Glutamatergic neuron (in vitro differentiated cells): ENCODE results near the gene ACSM2A. TPM values are rescaled to one million over a fixed set of nuclear protein-coding genes. Genes with fewer than 3 reads are reported as not detected.
"Not testable (repeated sequence)": the region's sequence is repeated elsewhere in the genome, so short reads cannot be mapped to it uniquely, and the experiment has no call there.

Experiments
- DNase-seq: peaks from one replicate; pipeline ENCODE4 v3.0.0; 2022
- H3K27ac Mint-ChIP-seq: one replicate; pipeline ENCODE4 v1.8.0; 2020; ENCODE audit warnings: mild to moderate bottlenecking, mixed read lengths, inconsistent platforms; ENCODE audit not compliant: unreplicated experiment
- H3K27me3 Mint-ChIP-seq: one replicate; pipeline ENCODE4 v1.8.0; 2020; ENCODE audit warnings: mild to moderate bottlenecking, moderate library complexity, mixed read lengths, inconsistent platforms; ENCODE audit not compliant: unreplicated experiment
- H3K36me3 Mint-ChIP-seq: one replicate; pipeline ENCODE4 v1.8.0; 2020; ENCODE audit warnings: mild to moderate bottlenecking, mixed read lengths, inconsistent platforms; ENCODE audit not compliant: unreplicated experiment
- H3K4me1 Mint-ChIP-seq: one replicate; pipeline ENCODE4 v1.8.0; 2020; ENCODE audit warnings: mild to moderate bottlenecking, low read depth, mixed read lengths, inconsistent platforms; ENCODE audit not compliant: unreplicated experiment
- H3K4me3 Mint-ChIP-seq: one replicate; pipeline ENCODE4 v1.8.0; 2020; ENCODE audit warnings: mild to moderate bottlenecking, mixed read lengths, inconsistent platforms; ENCODE audit not compliant: unreplicated experiment
- H3K9me3 Mint-ChIP-seq: one replicate; pipeline ENCODE4 v1.8.0; 2020; ENCODE audit warnings: mild to moderate bottlenecking, moderate library complexity, mixed read lengths, inconsistent platforms; ENCODE audit not compliant: unreplicated experiment
- total RNA-seq: library from RNA; stranded (reverse); fragmentation: NEBNext Ultra II Directional; extraction: Animal tissue kit (Norgen Biotek cat#: 25700); gene quantifications from one replicate; pipeline ENCODE4 v1.2.1, GENCODE V29; 2021; ENCODE audit not compliant: unreplicated experiment
- TF ChIP-seq, protein P1 (sequence below): fragments of 200-600 bp; sonication (generic); IDR thresholded peaks from one replicate; pipeline ENCODE4 v1.5.0; 2021; ENCODE audit not compliant: partially characterized antibody, unreplicated experiment

Gene ACSM2A
- total RNA-seq, 1 donor from 2014 or later = not detected

GRCh38 chr16:20430948-20431347 lies 20.4 kb upstream of the ACSM2A start:
- H3K9me3 Mint-ChIP-seq = peaks cover 2% of the 10 kb centered on the region
- no peak for DNase-seq
- TF ChIP-seq, protein P1, sequence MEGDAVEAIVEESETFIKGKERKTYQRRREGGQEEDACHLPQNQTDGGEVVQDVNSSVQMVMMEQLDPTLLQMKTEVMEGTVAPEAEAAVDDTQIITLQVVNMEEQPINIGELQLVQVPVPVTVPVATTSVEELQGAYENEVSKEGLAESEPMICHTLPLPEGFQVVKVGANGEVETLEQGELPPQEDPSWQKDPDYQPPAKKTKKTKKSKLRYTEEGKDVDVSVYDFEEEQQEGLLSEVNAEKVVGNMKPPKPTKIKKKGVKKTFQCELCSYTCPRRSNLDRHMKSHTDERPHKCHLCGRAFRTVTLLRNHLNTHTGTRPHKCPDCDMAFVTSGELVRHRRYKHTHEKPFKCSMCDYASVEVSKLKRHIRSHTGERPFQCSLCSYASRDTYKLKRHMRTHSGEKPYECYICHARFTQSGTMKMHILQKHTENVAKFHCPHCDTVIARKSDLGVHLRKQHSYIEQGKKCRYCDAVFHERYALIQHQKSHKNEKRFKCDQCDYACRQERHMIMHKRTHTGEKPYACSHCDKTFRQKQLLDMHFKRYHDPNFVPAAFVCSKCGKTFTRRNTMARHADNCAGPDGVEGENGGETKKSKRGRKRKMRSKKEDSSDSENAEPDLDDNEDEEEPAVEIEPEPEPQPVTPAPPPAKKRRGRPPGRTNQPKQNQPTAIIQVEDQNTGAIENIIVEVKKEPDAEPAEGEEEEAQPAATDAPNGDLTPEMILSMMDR = no peak
- H3K4me3 Mint-ChIP-seq = no peak overlapping the region
- peaks cover 7% of the 10 kb centered on the region for H3K27me3 Mint-ChIP-seq
- H3K36me3 Mint-ChIP-seq = no peaks in the 10 kb centered on the region
- H3K27ac Mint-ChIP-seq = no peak overlapping the region
- no peaks in the 10 kb centered on the region for H3K4me1 Mint-ChIP-seq

DNA sequence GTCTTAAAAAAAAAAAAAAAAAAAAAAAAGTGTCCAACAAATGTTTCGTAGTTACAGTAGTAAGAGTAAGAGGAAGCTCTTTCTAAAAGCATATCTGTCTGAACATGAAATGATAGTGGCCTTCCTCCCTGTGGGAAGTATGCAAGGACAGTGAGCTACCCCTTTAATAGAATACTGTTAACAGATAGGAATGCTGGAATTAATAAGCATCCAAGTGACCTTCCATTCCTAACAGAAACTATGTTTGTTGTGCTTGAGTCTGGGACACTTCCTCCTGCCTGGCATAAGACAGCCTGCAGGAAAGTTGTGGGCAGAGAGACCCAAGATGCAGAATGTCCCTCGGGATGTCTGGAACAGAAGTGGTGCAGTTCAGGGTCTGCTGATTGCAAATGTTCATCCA lies 12.4 kb upstream of the ACSM2A start:
- H3K27me3 Mint-ChIP-seq, H3K27ac Mint-ChIP-seq, H3K4me1 Mint-ChIP-seq, H3K4me3 Mint-ChIP-seq, DNase-seq, H3K9me3 Mint-ChIP-seq, H3K36me3 Mint-ChIP-seq: not testable (repeated sequence)

DNA sequence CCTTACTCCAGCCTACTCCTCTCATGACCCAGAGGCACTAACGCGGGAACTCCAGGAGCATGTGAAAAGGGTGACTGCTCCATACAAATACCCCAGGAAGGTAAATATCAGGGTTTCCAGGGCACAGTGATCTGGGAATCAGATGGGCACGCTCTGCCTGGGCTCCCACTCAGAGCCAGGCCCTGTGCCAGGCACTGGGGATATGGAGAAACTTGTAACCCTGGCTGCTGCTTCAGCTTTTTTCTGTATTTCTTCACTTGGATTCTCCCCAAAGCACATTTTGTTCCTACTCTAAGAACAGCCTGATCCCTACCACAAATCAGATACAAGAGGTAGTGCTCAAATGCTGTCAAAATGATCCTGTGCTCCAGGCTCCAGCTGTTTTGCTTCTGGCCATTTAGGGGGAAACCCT lies 11.5 kb upstream of the ACSM2A start:
- not testable (repeated sequence) for H3K27ac Mint-ChIP-seq, H3K9me3 Mint-ChIP-seq, H3K4me3 Mint-ChIP-seq, H3K4me1 Mint-ChIP-seq, DNase-seq, H3K27me3 Mint-ChIP-seq, H3K36me3 Mint-ChIP-seq

GRCh38 chr16:20440731-20441130 lies 10.6 kb upstream of the ACSM2A start:
- not testable (repeated sequence) for H3K27ac Mint-ChIP-seq, H3K27me3 Mint-ChIP-seq, DNase-seq, H3K9me3 Mint-ChIP-seq, H3K4me1 Mint-ChIP-seq, H3K4me3 Mint-ChIP-seq, H3K36me3 Mint-ChIP-seq

DNA sequence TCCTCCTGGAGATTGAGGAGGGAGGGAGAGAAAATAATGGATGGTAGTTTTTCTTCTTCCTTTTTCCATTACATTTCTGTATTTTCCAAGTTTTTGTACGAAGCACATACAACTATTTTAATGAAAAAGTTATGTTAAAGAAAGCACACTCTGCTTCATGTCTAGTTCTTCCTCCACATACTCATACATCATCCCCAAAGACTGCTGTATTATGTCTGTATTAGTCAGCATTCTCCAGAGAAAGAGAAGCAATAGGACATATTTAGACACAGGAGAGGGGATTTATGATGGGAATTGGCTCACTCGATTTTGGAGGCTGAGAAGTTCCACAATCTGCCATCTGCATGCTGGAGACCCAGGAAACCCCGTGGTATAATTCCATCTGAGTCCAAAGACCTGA lies 10.1 kb upstream of the ACSM2A start:
- DNase-seq = no peak
- Mint-ChIP-seq H3K4me1 (no peaks in the 10 kb centered on the region), H3K36me3 (no peaks in the 10 kb centered on the region), H3K9me3 (no peaks in the 10 kb centered on the region), H3K4me3 (no peak overlapping the region), H3K27ac (no peak overlapping the region), H3K27me3 (peaks cover 2% of the 10 kb centered on the region)
- TF ChIP-seq, protein P1 = no peak

- DNase-seq, H3K9me3 Mint-ChIP-seq, H3K36me3 Mint-ChIP-seq, H3K4me3 Mint-ChIP-seq, H3K27me3 Mint-ChIP-seq, H3K27ac Mint-ChIP-seq, H3K4me1 Mint-ChIP-seq: not testable (repeated sequence)
Measured at GRCh38 chr16:20441859-20442258, 9.5 kb upstream of the ACSM2A start.

DNA sequence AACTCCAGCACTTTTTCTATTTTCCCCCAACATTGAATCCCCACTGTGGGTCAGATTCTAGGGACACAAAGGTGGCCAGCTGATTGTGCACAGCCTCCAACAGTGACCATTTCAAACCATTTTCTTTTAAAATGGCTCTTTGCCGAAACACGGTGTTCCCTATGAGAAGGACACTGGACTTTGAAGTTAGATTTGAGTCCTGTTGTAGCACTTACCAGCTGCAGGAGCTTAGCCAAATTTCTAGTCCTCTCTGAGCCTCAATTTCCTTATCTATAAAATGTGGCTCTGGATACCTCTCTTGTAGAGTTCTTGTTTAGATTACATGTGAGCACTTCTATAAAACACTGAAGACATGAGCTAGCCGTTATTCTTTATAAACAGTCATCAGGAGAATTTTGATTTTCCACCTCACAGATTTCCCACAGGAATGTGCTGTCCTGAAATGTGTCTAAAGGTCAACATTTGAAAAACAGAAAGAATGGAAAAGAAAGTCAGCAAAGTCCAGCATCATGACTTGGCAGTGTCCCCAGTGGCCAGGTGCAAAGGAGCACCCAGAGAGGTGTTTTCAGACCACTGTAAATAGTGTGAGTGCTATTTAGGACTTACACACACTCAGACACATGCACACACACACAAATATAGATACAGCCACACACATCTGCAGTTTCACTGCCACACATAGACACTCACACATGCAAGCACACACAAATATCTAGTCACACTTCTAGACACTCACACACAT lies 4.5 kb upstream of the ACSM2A start:
- H3K36me3 Mint-ChIP-seq, H3K27ac Mint-ChIP-seq: not testable (repeated sequence)

DNA sequence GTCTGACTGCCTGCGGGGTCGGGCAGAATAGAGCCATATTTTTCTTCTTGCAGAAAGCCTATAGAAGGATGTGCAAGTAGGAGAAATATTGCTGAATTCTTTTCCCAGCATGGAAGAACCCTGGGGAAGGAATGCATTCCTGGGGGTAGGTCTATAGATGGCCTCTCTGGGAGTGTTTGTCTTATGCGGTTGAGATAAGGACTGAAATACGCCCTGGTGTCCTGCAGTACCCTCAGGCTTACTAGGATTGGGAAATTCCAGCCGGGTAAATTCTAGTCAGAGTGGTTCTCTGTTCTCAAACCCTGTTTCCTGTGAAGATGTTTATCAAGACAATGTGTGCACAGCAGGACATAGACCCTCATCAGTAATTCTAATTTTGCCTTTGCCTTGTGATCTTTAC lies 2.3 kb downstream of the ACSM2A start:
- not testable (repeated sequence) for H3K9me3 Mint-ChIP-seq, H3K36me3 Mint-ChIP-seq, H3K4me3 Mint-ChIP-seq, DNase-seq, H3K4me1 Mint-ChIP-seq, H3K27ac Mint-ChIP-seq, H3K27me3 Mint-ChIP-seq

More for the DNA sequence above, 4.5 kb upstream of the ACSM2A start:
- not testable (repeated sequence) for H3K4me3 Mint-ChIP-seq, DNase-seq, H3K9me3 Mint-ChIP-seq, H3K27me3 Mint-ChIP-seq, H3K4me1 Mint-ChIP-seq

DNA sequence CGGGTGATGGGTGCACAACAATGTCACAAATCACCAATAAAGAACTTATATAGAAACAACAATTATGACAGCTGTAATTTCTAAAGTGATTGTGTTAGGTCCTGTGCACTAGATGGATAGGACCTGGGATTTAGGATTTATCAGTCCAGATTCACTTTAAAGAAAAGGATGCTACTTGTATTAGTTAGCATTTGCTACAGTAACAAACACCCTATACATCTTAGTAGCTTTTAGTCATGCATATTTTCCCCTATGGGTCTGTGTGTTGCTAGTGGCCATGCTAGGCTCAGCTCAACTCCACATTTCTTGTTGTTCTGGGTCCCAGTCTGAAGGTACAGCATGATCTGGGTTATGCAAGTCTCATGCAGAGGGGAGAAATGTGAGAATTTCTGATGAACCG lies 7.9 kb downstream of the ACSM2A start:
- DNase-seq, H3K27ac Mint-ChIP-seq, H3K9me3 Mint-ChIP-seq, H3K4me3 Mint-ChIP-seq, H3K27me3 Mint-ChIP-seq, H3K36me3 Mint-ChIP-seq, H3K4me1 Mint-ChIP-seq: not testable (repeated sequence)

GRCh38 chr16:20460313-20460712 lies 9.0 kb downstream of the ACSM2A start:
- H3K36me3 Mint-ChIP-seq, H3K9me3 Mint-ChIP-seq, H3K4me3 Mint-ChIP-seq, DNase-seq, H3K27ac Mint-ChIP-seq, H3K27me3 Mint-ChIP-seq, H3K4me1 Mint-ChIP-seq: not testable (repeated sequence)

DNA sequence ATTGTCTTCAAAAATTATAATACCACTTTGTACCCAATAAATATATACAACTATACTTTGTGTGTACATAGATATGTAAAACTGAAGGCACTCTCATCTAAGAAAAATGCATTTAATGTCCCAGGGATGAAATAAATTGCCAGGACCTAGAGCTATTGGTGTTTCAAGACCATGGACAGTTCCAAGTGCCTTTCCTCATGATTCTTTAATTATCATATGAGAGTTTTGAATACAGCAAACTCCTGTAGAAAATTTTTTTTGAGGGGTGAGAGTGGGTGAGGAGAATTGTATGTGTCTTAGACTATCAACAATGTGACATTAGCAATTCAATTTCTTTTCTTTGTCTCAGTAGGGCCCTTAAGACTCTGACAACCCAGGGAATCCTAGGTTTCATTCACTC lies 17.6 kb downstream of the ACSM2A start:
- not testable (repeated sequence) for DNase-seq, H3K36me3 Mint-ChIP-seq, H3K27ac Mint-ChIP-seq, H3K9me3 Mint-ChIP-seq, H3K4me1 Mint-ChIP-seq, H3K4me3 Mint-ChIP-seq, H3K27me3 Mint-ChIP-seq
